T-helper 17 cell (primary cell): ENCODE measurements around the gene PLA2G2F. TPM values are rescaled to one million over a fixed set of nuclear protein-coding genes. Genes with fewer than 3 reads are reported as not detected.

Experiments
- ATAC-seq: fragments of 150-1000 bp; cut with Tn5 transposase; 2 replicates; pipeline ENCODE4 v1.10.0; 2021; ENCODE audit warnings: mild to moderate bottlenecking, moderate library complexity
- DNase-seq, 3 donors: peaks; one replicate each; pipeline versions ENCODE4 v3.0.0 to v3.0.0-alpha.2; 2020 to 2021
- H3K9me3 ChIP-seq: one replicate; pipeline ENCODE4 v1.7.0; 2013; ENCODE audit warnings: low read length, mild to moderate bottlenecking; ENCODE audit not compliant: control insufficient read depth, poor library complexity, severe bottlenecking
- H3K27ac Mint-ChIP-seq: one replicate; pipeline ENCODE4 v1.8.0; 2022; ENCODE audit warnings: mild to moderate bottlenecking, moderate library complexity, mixed read lengths
- H3K27me3 Mint-ChIP-seq: one replicate; pipeline ENCODE4 v1.8.0; 2022; ENCODE audit warnings: mixed read lengths
- H3K36me3 Mint-ChIP-seq: one replicate; pipeline ENCODE4 v1.8.0; 2022; ENCODE audit warnings: low read depth, mixed read lengths
- H3K4me1 Mint-ChIP-seq: one replicate; pipeline ENCODE4 v1.8.0; 2022; ENCODE audit warnings: mild to moderate bottlenecking, mixed read lengths
- H3K4me3 Mint-ChIP-seq: one replicate; pipeline ENCODE4 v1.8.0; 2022; ENCODE audit warnings: mild to moderate bottlenecking, moderate library complexity, mixed read lengths
- total RNA-seq, 4 donors: library from RNA in 2 of 4; stranded (reverse) in 2 of 4; gene quantifications; one replicate each; pipeline ENCODE4 v1.2.3 and lab custom pipeline; 2022 to 2026

The PLA2G2F gene
- total RNA-seq, 2 donors from 2014 or later, result not detected

DNA sequence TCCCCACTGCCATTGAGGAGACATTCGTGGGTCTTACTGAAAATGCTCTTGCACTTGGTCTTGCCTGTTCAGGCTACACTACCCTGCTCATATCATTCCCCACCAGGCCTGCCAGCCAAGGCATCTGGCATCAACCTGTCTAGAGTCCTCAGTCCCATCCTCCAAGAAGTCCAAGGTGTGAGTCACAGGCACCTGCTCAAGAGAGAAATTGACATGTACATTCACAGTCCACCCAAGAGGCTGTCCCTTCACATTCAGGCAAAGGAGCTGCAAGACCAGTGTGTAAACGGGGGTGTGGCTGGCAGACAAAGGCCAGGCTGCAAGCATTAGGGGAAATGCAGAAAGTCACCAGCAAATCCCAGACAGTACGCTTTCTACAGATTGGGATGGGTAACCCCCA is 60.3 kb downstream of the PLA2G2F start:
- Mint-ChIP-seq H3K4me1 (peaks cover 4% of the 10 kb centered on the region), H3K27ac (no peak overlapping the region), H3K4me3 (no peak overlapping the region), H3K27me3 (peaks cover 51% of the 10 kb centered on the region), H3K36me3 (peaks cover 2% of the 10 kb centered on the region)
- no peaks in the 10 kb centered on the region for H3K9me3 ChIP-seq
- DNase-seq (no peak), ATAC-seq (no peak)

DNA sequence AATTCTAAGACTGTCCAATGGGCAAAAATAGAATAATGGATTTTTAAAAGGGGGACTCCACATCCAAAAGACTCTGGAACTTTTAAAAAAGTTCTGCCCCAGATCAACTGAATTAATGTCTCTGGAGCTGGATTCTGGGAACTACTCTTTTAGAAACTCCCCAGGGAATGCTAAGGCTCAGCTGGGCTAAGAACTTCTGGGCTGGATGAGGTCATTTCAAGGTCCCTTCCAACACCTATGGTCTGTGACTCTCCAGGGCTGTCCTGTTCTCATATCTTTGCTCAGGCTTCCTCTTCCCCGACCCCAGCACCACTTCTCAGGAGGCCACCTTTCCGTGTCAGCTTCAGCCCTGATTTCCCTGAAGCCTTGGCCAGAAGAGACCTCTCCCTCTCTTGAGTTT is 60.7 kb downstream of the PLA2G2F start:
- H3K9me3 ChIP-seq, result no peaks in the 10 kb centered on the region
- H3K27ac Mint-ChIP-seq, result no peak overlapping the region
- ATAC-seq (no peak), DNase-seq (no peak)
- peaks cover 2% of the 10 kb centered on the region for H3K36me3 Mint-ChIP-seq
- H3K4me1 Mint-ChIP-seq, result peaks cover 4% of the 10 kb centered on the region
- peaks cover 54% of the 10 kb centered on the region for H3K27me3 Mint-ChIP-seq
- H3K4me3 Mint-ChIP-seq, result no peak overlapping the region

Other genes with a start within 250 kb of the PLA2G2F start
- not detected for gene PLA2G2E, start 215.7 kb upstream of the PLA2G2F start, total RNA-seq
- not detected for gene PLA2G2A, start 159.7 kb upstream of the PLA2G2F start, total RNA-seq
- gene PLA2G5, start 69.1 kb upstream of the PLA2G2F start, total RNA-seq, result not detected
- not detected for gene PLA2G2D, start 19.8 kb upstream of the PLA2G2F start, total RNA-seq
- 1 to 10 TPM in 1 of 2 donors, under 1 TPM in 1; 0.81 to 1.0 TPM for gene UBXN10, start 46.8 kb downstream of the PLA2G2F start, total RNA-seq
- gene PLA2G2C, start 47.2 kb downstream of the PLA2G2F start, total RNA-seq, result under 1 TPM in 1 of 2 donors, not detected in 1; 0.25 TPM
- gene VWA5B1, start 151.6 kb downstream of the PLA2G2F start, total RNA-seq, result under 1 TPM; 0.13 to 0.15 TPM